ENCODE results near the gene THOP1. TPM values are rescaled to one million over a fixed set of nuclear protein-coding genes. Genes with fewer than 3 reads are reported as not detected.

THOP1 gene
- polyA plus RNA-seq, 3 donors = 13.4 to 17.6 (median 14.6) TPM

DNA sequence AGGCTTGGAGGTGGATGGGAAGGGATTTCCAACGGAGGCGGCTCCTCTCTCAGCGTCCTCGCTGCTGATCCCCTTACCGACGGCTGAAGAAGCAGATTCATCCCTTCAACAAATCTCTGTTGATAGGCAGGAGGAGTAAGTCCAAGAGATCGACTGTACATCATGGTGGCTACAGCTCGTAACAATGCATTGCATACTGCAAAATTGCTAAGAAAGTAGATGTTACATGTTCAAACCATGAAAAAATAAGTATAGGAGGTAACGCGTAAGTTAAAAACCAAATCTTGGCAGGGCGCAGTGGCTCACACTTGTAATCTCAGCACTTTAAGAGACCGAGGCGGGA, 45.0 kb upstream of the THOP1 start:
- intact Hi-C loops (cut with micrococcal nuclease) = loop anchor here in 1 of 2 donors (10.0 kb wide), 1 partner anchor 275 kb away; no protein-coding TSS in a partner anchor
- Mint-ChIP-seq H3K27me3 (ENCODE audit: low read depth in 3 of 3) (peaks cover 6 to 15% (median 13%) of the 10 kb centered on the region in 3 donors), H3K9me3 (peaks cover 0 to 3% (median 1%) of the 10 kb centered on the region in 7 donors), H3K4me3 (peak overlapping the region; percentile 69 to 78), H3K36me3 (peaks cover 17 to 20% of the 10 kb centered on the region in 2 donors), H3K27ac (no peak overlapping the region), H3K4me1 (peaks cover 27% of the 10 kb centered on the region)
- TF ChIP-seq, protein P1, sequence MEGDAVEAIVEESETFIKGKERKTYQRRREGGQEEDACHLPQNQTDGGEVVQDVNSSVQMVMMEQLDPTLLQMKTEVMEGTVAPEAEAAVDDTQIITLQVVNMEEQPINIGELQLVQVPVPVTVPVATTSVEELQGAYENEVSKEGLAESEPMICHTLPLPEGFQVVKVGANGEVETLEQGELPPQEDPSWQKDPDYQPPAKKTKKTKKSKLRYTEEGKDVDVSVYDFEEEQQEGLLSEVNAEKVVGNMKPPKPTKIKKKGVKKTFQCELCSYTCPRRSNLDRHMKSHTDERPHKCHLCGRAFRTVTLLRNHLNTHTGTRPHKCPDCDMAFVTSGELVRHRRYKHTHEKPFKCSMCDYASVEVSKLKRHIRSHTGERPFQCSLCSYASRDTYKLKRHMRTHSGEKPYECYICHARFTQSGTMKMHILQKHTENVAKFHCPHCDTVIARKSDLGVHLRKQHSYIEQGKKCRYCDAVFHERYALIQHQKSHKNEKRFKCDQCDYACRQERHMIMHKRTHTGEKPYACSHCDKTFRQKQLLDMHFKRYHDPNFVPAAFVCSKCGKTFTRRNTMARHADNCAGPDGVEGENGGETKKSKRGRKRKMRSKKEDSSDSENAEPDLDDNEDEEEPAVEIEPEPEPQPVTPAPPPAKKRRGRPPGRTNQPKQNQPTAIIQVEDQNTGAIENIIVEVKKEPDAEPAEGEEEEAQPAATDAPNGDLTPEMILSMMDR (IDR thresholded peaks at IDR 0.05) = no peak
- Histone ChIP-seq H3K27me3 (ENCODE audit: control insufficient read depth in 2 of 2, insufficient read depth in 2 of 2, low read length in 2 of 2) (no peaks in the 10 kb centered on the region), H3K4me1 (ENCODE audit: control insufficient read depth in 1 of 2, insufficient read depth in 2 of 2, low read length in 2 of 2) (peaks cover 15 to 26% of the 10 kb centered on the region in 2 donors), H3K27ac (ENCODE audit: low read depth in 1 of 2, low read length in 2 of 2) (no peak overlapping the region), H4K20me1 (ENCODE audit: insufficient read depth, low read length) (no peaks in the 10 kb centered on the region), H3K9ac (ENCODE audit: insufficient read depth, low read length, poor library complexity, severe bottlenecking) (no peak overlapping the region), H3K4me3 (replicated peaks in 1 of 3; ENCODE audit: low read depth in 2 of 3, low read length in 3 of 3) (peak overlapping the region in 1 of 3 experiments; percentile 93), H3K4me2 (replicated peaks; ENCODE audit: extremely low read depth, low read length, poor library complexity, severe bottlenecking) (peak overlapping the region; percentile 99), H3K79me2 (ENCODE audit: insufficient read depth, low read length) (peaks cover 28% of the 10 kb centered on the region), H3K9me3 (replicated peaks in 1 of 2; ENCODE audit: control insufficient read depth in 1 of 2, insufficient read depth in 1 of 2, low read length in 2 of 2) (no peaks in the 10 kb centered on the region), H3K36me3 (replicated peaks in 1 of 2; ENCODE audit: control insufficient read depth in 1 of 2, insufficient read depth in 2 of 2, low read length in 2 of 2) (peaks cover 14 to 17% of the 10 kb centered on the region in 2 donors), H2AFZ (ENCODE audit: insufficient read depth, low read depth, low read length, poor library complexity, severe bottlenecking) (peak overlapping the region; percentile 95)
- 88% methylated on average over 5 of the region's 13 CpGs for WGBS (ENCODE audit: insufficient coverage)
- DNase-seq = no peak

DNA sequence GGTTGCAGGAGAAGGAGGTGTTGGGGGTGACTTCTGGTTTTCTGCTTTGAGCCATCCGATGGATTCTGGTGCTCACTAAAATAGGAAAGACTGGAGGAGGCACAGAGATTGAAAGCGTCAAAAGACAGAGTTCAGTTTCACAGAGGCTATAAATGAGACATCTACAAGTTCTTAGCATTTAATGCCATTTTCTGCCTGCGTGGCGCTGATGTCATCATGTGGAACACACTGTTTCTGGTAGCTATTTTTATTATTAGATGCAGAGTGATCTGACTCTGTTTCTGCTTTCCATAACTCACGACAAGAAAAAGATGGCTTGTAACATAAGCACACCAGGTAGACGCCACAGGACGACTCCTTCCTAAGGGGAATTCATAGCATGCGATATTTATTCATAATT, 42.2 kb upstream of the THOP1 start:
- H3K36me3 Mint-ChIP-seq = no peaks in the 10 kb centered on the region
- no peak overlapping the region for H3K9ac ChIP-seq (ENCODE audit: insufficient read depth, low read length, poor library complexity, severe bottlenecking)
- H4K20me1 ChIP-seq (ENCODE audit: insufficient read depth, low read length) = no peaks in the 10 kb centered on the region
- no peak for DNase-seq
- intact Hi-C loops (cut with micrococcal nuclease) = loop anchor here in 1 of 2 donors (10.0 kb wide), 1 partner anchor 278 kb away; no protein-coding TSS in a partner anchor
- H3K4me3 Mint-ChIP-seq = no peak overlapping the region
- no peak overlapping the region for H3K27ac ChIP-seq (ENCODE audit: low read depth in 1 of 2, low read length in 2 of 2)
- H3K4me3 ChIP-seq (replicated peaks in 1 of 3; ENCODE audit: low read depth in 2 of 3, low read length in 3 of 3) = no peak overlapping the region
- H3K9me3 ChIP-seq (replicated peaks in 1 of 2; ENCODE audit: control insufficient read depth in 1 of 2, insufficient read depth in 1 of 2, low read length in 2 of 2) = no peaks in the 10 kb centered on the region
- peaks cover 11 to 23% (median 15%) of the 10 kb centered on the region in 3 donors for H3K27me3 Mint-ChIP-seq (ENCODE audit: low read depth in 3 of 3)
- H3K27ac Mint-ChIP-seq = no peak overlapping the region
- H3K4me2 ChIP-seq (replicated peaks; ENCODE audit: extremely low read depth, low read length, poor library complexity, severe bottlenecking) = no peak overlapping the region
- no peak overlapping the region for H2AFZ ChIP-seq (ENCODE audit: insufficient read depth, low read depth, low read length, poor library complexity, severe bottlenecking)
- TF ChIP-seq, protein P1 (IDR thresholded peaks at IDR 0.05) = no peak
- H3K4me1 ChIP-seq (ENCODE audit: control insufficient read depth in 1 of 2, insufficient read depth in 2 of 2, low read length in 2 of 2) = peaks cover 15% of the 10 kb centered on the region in 2 donors
- 100% methylated on average over 3 of the region's 8 CpGs for WGBS (ENCODE audit: insufficient coverage)
- H3K79me2 ChIP-seq (ENCODE audit: insufficient read depth, low read length) = peaks cover 16% of the 10 kb centered on the region
- peaks cover 0 to 1% (median 0%) of the 10 kb centered on the region in 7 donors for H3K9me3 Mint-ChIP-seq
- H3K36me3 ChIP-seq (replicated peaks in 1 of 2; ENCODE audit: control insufficient read depth in 1 of 2, insufficient read depth in 2 of 2, low read length in 2 of 2) = no peaks in the 10 kb centered on the region
- no peaks in the 10 kb centered on the region for H3K27me3 ChIP-seq (ENCODE audit: control insufficient read depth in 2 of 2, insufficient read depth in 2 of 2, low read length in 2 of 2)
- peaks cover 16% of the 10 kb centered on the region for H3K4me1 Mint-ChIP-seq
